HL-60 (cell line): ENCODE data around the gene SLC4A9.

Source experiments
- CTCF ChIP-seq: IDR thresholded peaks from one replicate; pipeline ENCODE4 v1.5.1; 2011; ENCODE audit warnings: low read length, control low read depth, inconsistent platforms; ENCODE audit not compliant: insufficient read depth
- GABPA ChIP-seq: IDR thresholded peaks from 2 replicates; pipeline ENCODE4 v1.6.1; 2012; ENCODE audit warnings: low read depth
- POLR2AphosphoS5 ChIP-seq: IDR thresholded peaks from 2 replicates; pipeline ENCODE4 v1.6.1; 2012; ENCODE audit warnings: low read depth
- REST ChIP-seq: IDR thresholded peaks from 2 replicates; pipeline ENCODE4 v1.6.1; 2012; ENCODE audit warnings: low read depth; ENCODE audit not compliant: insufficient replicate concordance
- SPI1 ChIP-seq: IDR thresholded peaks from 2 replicates; pipeline ENCODE4 v1.6.1; 2012; ENCODE audit warnings: low read depth, mild to moderate bottlenecking, borderline replicate concordance

GRCh38 chr5:140355546-140355945 lies 4.4 kb upstream of the SLC4A9 start:
- TF ChIP-seq CTCF, result no peak
- no peak for TF ChIP-seq POLR2AphosphoS5
- no peak for TF ChIP-seq GABPA
- TF ChIP-seq REST, result no peak
- no peak for TF ChIP-seq SPI1
